Stimulated activated naive CD8-positive, alpha-beta T cell treated with anti-CD3 and anti-CD28 coated beads, Interleukin-15, amount 100 ng/mL, for 72 hours (primary cell): Measurements from ENCODE around the gene PI4K2A.
"Not testable (repeated sequence)": the region's sequence is repeated elsewhere in the genome, so short reads cannot be mapped to it uniquely, and the experiment has no call there.

ENCODE experiments used
- ATAC-seq: fragments of 150-1000 bp; cut with Tn5 transposase; 2 replicates; pipeline ENCODE4 v1.10.0; 2021; ENCODE audit warnings: mild to moderate bottlenecking, moderate library complexity
- DNase-seq, 2 donors: peaks; one replicate each; pipeline ENCODE4 v3.0.0; 2021 to 2022
- H3K27ac Mint-ChIP-seq, 2 donors: one replicate each; pipeline ENCODE4 v1.8.0; 2022; ENCODE audit warnings: mild to moderate bottlenecking in 2 of 2, mixed read lengths in 2 of 2, moderate library complexity in 2 of 2
- H3K27me3 Mint-ChIP-seq: one replicate; pipeline ENCODE4 v1.8.0; 2022; ENCODE audit warnings: mixed read lengths
- H3K4me1 Mint-ChIP-seq: one replicate; pipeline ENCODE4 v1.8.0; 2022; ENCODE audit warnings: mild to moderate bottlenecking, mixed read lengths
- H3K4me3 Mint-ChIP-seq, 2 donors: one replicate each; pipeline ENCODE4 v1.8.0; 2022; ENCODE audit warnings: mild to moderate bottlenecking in 2 of 2, mixed read lengths in 2 of 2, moderate library complexity in 1 of 2
- H3K9me3 Mint-ChIP-seq, 2 donors: one replicate each; pipeline ENCODE4 v1.8.0; 2022; ENCODE audit warnings: mixed read lengths in 2 of 2

Gene PI4K2A

DNA sequence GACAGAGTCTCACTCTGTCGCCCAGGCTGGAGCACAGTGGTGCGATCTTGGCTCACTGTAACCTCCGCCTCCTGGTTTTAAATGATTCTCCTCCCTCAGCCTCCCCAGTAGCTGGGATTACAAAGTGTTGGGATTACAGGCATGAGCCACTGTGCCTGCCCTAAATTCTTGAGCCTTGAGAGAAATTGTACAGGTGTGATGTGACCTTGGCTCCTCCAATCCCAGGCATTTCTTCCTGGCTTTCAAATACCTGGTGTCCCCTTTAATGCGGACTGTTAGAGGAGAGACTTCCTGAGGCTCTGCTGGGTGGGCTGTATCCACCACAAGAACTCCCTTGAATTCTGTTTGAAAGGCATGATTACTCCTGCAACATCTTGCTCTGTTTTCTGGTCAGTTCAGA is 22.2 kb upstream of the PI4K2A start:
- no peaks in the 10 kb centered on the region for H3K4me1 Mint-ChIP-seq
- H3K4me3 Mint-ChIP-seq: no peak overlapping the region
- no peak for ATAC-seq
- peak overlapping the region in 1 of 2 donors; percentile 67 for H3K27ac Mint-ChIP-seq
- no peaks in the 10 kb centered on the region for H3K9me3 Mint-ChIP-seq
- no peaks in the 10 kb centered on the region for H3K27me3 Mint-ChIP-seq
- no peak for DNase-seq

DNA sequence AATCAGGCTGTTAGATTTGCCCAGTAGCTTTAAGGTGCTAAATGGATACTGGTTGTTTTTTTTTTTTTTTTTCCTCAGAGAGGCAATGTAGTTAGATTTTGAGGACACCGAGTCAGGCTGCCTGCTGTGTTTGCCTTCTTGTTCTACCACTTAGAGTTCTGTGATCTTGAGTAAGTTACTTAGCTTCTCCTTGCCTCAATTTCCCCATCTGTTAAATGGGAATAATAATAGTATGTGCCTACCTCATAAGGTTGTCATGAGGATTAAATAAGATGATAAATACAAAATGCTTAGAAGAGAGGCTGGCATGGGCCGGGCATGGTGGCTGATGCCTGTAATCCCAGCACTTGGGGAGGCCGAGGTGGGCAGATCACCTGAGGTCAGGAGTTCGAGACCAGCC is 21.7 kb upstream of the PI4K2A start:
- Mint-ChIP-seq H3K9me3 (no peaks in the 10 kb centered on the region), H3K27ac (peak overlapping the region in 1 of 2 donors; percentile 67), H3K27me3 (no peaks in the 10 kb centered on the region), H3K4me3 (no peak overlapping the region), H3K4me1 (no peaks in the 10 kb centered on the region)
- no peak for DNase-seq
- no peak for ATAC-seq

DNA sequence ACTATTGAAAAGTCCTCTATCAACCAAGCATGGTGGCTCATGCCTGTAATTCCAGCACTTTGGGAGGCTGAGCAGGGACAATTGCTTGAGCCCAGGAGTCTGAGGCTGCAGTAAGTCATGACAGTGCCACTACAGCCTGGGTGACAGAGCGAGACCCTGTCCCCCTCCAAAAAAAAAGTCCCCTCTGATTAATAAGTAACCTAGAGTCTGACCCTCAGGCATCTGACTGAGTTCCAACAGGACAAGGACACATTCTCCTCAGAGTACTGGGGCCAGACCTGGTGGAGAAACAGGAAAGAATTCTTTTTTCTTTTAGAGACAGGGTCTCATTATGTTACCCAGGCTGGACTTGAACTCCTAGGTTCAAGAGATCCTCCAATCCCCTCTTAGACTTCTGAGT is 17.2 kb upstream of the PI4K2A start:
- Mint-ChIP-seq H3K27ac (no peak overlapping the region), H3K4me3 (no peak overlapping the region), H3K27me3 (no peaks in the 10 kb centered on the region), H3K9me3 (no peaks in the 10 kb centered on the region), H3K4me1 (no peaks in the 10 kb centered on the region)
- DNase-seq: no peak
- ATAC-seq: no peak

DNA sequence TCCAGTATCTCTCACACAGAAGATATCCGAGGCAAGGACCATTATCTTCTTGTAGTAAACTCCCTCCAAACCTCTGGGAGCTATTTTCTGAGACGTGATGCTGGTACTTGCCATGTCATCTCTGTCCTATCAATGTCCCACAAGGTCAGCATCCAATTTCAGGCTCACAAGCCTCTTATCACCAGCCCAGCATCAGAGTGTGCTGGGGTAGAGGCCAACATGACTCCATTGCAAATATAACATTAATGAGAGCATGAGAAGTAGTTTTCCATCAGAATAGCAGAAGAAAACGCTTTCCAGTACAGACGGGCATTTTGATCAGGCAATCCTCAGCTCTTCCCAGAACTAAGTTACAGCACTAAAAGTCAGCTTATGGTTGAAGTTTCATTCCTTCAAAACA is 12.7 kb upstream of the PI4K2A start:
- ATAC-seq (no peak), DNase-seq (no peak)
- Mint-ChIP-seq H3K9me3 (no peaks in the 10 kb centered on the region), H3K4me3 (no peak overlapping the region), H3K27me3 (no peaks in the 10 kb centered on the region), H3K27ac (no peak overlapping the region), H3K4me1 (peaks cover 10% of the 10 kb centered on the region)

DNA sequence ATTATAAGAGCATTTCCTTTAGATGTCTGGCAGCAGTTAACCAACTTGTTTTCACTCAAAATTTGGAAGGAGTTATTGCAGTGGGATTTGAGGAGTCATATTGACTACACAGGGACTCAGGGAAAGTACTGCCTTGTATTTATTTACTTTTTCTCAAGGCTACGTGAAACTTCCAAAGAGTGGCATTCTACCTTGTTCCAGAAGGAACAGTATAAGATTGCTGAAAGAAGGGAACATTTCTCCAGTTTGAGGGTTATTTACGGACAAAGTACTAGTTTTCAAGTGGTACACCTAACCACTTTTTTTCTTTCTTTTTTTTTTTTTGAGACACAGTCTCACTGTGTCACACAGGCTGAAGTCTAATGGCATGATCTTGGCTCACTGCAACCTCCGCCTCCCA is 12.2 kb upstream of the PI4K2A start:
- ATAC-seq (no peak), DNase-seq (no peak)
- H3K9me3 Mint-ChIP-seq: no peaks in the 10 kb centered on the region
- H3K4me3 Mint-ChIP-seq: no peak overlapping the region
- peaks cover 15% of the 10 kb centered on the region for H3K4me1 Mint-ChIP-seq
- H3K27me3 Mint-ChIP-seq: no peaks in the 10 kb centered on the region
- no peak overlapping the region for H3K27ac Mint-ChIP-seq

DNA sequence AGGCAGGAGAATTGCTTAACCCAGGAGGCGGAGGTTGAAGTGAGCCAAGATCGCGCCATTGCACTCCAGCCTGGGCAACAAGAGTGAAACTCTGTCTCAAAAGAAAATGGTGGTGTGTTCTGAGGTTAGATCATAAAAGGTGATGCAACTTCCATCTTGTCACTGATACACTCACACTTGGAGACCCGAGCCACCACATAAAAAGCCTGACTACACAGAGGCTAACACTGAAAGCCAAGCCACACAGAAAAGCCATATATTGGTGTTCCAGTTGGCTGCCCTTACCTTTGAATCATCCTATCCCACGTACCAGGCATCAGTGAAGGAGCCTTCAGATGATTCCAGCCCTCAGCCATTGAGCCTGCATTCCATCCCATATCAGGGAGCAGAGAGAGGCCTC is 11.2 kb upstream of the PI4K2A start:
- Mint-ChIP-seq H3K4me1 (peaks cover 25% of the 10 kb centered on the region), H3K27me3 (no peaks in the 10 kb centered on the region), H3K4me3 (no peak overlapping the region), H3K27ac (no peak overlapping the region), H3K9me3 (no peaks in the 10 kb centered on the region)
- ATAC-seq (no peak), DNase-seq (no peak)

DNA sequence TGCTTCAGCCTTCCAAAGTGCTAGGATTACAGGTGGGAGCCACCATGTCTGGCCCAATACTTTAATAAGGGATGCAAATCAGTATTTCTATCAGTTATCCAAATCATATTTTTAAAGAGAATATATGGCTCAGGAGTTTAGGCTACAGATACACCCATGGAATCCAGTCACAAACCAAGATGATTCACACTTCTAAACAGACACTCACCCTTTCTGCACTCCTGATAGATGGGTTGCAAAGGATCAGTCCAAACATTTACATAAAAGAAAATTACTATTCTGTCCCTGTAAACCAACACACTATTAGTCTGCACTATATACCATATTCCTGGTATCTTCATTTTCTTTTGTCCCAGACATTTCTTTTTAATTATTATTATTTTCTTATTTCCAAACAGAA is 9.4 kb upstream of the PI4K2A start:
- no peak for ATAC-seq
- peaks cover 25% of the 10 kb centered on the region for H3K4me1 Mint-ChIP-seq
- H3K4me3 Mint-ChIP-seq: no peak overlapping the region
- no peak for DNase-seq
- H3K9me3 Mint-ChIP-seq: no peaks in the 10 kb centered on the region
- H3K27me3 Mint-ChIP-seq: no peaks in the 10 kb centered on the region
- H3K27ac Mint-ChIP-seq: no peak overlapping the region

DNA sequence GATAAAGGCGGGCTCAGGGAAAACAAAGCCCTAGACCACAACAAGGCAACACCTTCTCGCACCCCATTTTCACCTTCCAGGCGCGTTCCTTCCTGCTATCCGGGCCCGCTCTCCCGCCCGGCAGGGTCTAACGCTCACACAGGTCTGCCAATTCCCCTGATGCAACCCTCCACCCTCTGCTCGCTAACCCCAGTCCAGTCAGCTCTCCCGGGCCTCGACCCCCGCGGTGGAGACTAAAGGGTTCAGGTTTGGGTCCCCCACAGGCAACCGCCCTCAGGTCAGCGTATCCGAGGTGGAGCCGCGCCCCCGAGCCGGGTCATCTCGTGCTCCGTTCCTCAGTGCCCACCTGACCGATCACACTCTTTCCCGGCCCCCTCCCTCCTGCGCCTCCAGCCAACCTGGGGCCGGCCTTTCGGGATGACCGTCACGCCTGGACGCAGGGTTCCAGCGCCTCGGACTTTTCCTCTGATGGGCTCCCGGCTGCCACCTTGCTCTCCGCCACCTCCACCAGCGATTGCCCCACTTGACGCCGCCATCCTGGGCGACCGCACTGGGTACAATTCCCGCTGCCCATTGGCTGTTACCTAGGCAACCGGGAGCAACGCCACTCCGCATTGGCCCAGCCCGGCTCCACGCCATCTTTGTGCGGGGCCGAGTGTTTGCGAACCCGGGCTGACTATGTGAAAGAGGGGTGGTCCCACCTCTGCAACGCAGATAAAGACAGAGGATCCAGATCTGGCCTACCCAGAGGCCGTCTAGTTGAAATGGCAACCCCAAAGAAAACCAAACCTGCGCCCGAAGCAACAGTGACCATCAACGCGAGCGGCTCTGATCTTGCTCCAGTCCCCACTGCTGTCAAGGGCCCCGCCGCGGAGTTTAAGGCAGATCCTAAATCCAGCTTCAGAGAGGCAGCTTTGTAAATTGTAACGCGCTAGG is 7.3 kb upstream of the PI4K2A start, which contains the start of gene MORN4:
Gene MORN4, minus strand, starts transcription at position 552 of the 936 bp plus-strand sequence. CDS start 13,847 bp downstream, outside the sequence.
- Mint-ChIP-seq H3K9me3 (no peaks in the 10 kb centered on the region), H3K27ac (peak within 1 kb of the TSS; percentile 95 to 99), H3K27me3 (no peaks in the 10 kb centered on the region), H3K4me1 (peaks cover 25% of the 10 kb centered on the region), H3K4me3 (peak within 1 kb of the TSS; percentile 96 to 99)
- ATAC-seq (peak; percentile 99), DNase-seq (peak; percentile 90 to 92)

DNA sequence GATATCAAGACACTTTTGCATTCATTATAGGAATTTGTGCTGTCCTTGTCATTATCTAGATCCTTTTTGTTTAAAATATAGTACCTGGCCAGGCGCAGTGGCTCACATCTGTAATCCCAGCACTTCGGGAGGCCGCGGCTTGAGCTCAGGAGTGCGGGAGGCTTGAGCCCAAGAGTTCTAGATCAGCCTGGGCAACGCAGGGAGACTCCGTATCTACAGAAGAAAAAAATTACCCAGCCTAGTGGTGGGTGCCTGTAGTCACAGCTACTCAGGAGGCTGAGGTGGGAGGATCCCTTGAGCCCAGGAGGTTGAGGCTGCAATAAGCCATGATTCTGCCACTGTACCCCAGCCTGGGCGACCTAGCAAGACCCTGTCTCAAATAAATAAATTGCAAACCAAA is 6.5 kb upstream of the PI4K2A start:
- peak; percentile 38 to 57 for DNase-seq
- Mint-ChIP-seq H3K27ac (peak overlapping the region; percentile 95 to 99), H3K4me3 (peak overlapping the region; percentile 96 to 99), H3K9me3 (no peaks in the 10 kb centered on the region), H3K27me3 (no peaks in the 10 kb centered on the region), H3K4me1 (peaks cover 25% of the 10 kb centered on the region)
- ATAC-seq: peak; percentile 76

DNA sequence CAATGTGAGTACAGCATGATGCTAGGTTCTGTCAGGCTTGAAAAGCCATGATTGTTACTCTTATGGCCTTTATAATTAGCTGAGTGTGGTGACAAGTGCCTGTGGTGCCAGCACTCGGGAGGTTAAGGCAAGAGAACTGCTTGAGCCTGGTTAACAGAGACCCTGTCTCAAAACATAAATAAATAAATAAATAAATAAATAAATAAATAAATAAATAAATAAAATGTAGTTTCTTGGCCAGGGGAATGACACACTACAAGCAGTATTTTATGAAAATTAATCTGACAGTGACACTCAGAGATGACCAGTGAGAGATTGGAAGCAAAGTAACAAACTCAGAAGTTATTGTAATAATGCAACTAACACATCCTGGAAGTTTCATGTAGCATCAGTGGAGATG is 4.9 kb upstream of the PI4K2A start:
- no peak overlapping the region for H3K4me3 Mint-ChIP-seq
- no peak overlapping the region for H3K27ac Mint-ChIP-seq

DNA sequence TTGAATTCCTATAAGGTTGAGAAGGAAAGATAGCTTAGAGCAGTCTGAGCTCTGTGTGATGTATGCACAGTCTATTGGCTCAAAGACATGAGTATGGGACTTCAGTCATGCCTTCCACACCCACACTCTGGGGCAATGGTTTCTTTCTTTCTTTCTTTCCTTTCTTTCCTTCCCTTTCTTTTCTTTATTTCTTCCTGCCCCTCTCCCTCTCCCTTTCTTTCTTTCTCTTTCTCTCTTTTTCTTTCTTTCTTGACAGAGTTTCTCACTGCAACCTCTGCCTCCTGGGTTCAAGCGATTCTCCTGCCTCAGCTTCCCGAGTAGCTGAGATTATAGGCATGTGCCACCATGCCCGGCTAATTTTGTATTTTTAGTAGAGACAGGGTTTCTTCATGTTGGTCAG is 1.4 kb upstream of the PI4K2A start:
- H3K4me1 Mint-ChIP-seq: peaks cover 30% of the 10 kb centered on the region
- not testable (repeated sequence) for H3K9me3 Mint-ChIP-seq, H3K4me3 Mint-ChIP-seq, H3K27ac Mint-ChIP-seq, ATAC-seq, DNase-seq, H3K27me3 Mint-ChIP-seq

More for the DNA sequence above, 4.9 kb upstream of the PI4K2A start:
- H3K27me3 Mint-ChIP-seq: no peaks in the 10 kb centered on the region
- peaks cover 26% of the 10 kb centered on the region for H3K4me1 Mint-ChIP-seq
- DNase-seq: no peak
- ATAC-seq: no peak
- no peaks in the 10 kb centered on the region for H3K9me3 Mint-ChIP-seq

DNA sequence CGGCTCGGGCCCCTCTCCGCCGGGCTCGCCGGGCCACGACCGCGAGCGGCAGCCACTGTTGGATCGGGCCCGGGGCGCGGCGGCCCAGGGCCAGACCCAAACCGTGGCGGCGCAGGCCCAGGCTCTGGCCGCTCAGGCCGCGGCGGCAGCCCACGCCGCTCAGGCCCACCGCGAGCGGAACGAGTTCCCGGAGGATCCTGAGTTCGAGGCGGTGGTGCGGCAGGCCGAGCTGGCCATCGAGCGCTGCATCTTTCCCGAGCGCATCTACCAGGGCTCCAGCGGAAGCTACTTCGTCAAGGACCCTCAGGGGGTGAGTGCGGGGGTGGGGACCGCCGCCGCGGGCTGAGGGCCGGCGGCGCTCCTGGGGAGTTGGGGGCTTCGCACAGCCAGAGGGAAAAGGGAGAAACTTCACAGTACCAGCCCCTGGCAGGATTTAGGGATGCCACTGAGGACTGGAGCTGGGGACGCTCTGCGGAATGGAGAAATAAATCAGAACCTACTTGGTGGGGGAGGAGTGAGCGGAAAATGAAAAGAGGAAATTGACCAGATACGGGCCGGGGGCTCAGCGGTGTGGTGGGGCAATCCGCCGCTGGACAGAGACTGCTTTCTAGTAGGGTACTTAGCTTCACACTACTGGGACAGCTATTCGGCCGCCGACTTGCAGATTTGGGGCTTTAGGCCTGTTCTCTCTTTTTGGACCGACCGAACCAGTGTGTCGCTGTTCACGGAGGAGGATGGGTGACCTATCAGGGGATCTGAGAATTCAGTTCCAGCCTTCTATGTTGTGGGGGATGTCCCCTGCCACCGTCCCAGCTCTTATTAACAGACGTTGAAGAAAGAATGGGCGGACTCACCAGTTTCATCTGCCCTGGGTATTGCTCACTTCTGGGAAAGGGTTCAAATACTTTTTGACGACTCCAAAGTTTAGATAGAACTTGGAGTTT is 669 bp downstream of the PI4K2A start:
- peak; percentile 45 for ATAC-seq
- H3K4me1 Mint-ChIP-seq: peaks cover 29% of the 10 kb centered on the region
- H3K27ac Mint-ChIP-seq: peak overlapping the region; percentile 95
- peak overlapping the region; percentile 94 to 99 for H3K4me3 Mint-ChIP-seq
- DNase-seq: peak in 1 of 2 donors; percentile 36
- no peaks in the 10 kb centered on the region for H3K27me3 Mint-ChIP-seq
- no peaks in the 10 kb centered on the region for H3K9me3 Mint-ChIP-seq

DNA sequence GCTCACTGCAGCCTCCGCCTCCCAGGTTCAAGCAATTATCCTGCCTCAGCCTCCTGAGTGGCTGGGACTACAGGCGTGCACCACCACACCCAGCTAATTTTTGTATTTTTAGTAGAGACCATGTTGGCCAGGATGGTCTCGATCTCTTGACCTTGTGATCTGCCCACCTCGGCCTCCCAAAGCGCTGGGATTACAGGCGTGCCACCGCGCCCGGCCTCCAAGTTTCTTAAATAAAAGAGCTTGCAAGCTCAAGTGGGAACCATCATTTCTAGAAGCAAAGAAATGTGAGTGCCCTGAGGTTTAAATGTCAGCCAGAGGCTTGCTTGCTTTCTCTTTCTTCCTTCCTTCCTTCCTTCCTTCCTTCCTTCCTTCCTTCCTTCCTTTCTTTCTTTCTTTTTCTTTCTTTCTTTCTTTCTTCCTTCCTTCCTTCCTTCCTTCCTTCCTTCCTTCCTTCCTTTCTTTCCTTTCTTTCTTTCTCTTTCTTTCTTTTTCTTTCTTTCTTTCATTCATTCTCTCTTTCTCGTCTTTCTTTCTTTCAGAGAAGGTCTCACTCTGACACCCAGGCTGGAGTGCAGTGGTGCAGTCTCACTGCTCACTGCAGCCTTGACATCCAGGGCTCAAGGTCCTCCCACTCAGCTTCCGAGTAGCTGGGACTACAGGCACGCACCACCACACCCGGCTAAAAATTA is 2.1 kb downstream of the PI4K2A start:
- DNase-seq, ATAC-seq, H3K9me3 Mint-ChIP-seq, H3K27me3 Mint-ChIP-seq: not testable (repeated sequence)
- H3K27ac Mint-ChIP-seq: peak overlapping the region in 1 of 2 donors; percentile 8
- peaks cover 29% of the 10 kb centered on the region for H3K4me1 Mint-ChIP-seq
- H3K4me3 Mint-ChIP-seq: peak overlapping the region; percentile 46 to 55

DNA sequence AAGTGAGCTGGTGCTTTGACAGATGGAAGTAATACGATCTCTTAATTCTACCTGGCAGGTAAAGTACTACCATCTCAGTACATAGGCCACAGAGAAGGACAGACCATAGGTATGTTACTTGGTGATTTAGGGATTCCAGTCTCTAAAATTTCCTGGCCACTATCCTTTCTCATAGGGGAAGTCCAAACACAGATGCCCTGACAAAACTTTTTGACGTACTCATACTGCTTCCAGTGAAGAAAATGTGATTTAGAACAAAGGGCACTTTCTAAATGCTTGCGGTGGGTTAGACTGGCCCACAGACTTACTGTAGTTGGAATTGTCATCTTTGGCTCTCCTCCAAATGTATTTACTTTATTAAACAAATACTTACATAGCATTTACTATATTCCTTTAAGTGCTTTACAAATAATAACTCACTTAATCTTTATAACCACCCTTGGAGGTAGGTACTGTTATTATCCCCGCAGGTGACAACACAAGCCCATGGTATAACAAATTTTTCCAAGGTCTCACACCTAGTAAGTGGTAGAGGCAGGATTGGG is 3.0 kb downstream of the PI4K2A start:
- ATAC-seq (no peak), DNase-seq (no peak)
- H3K9me3 Mint-ChIP-seq: no peaks in the 10 kb centered on the region
- no peak overlapping the region for H3K4me3 Mint-ChIP-seq
- H3K27me3 Mint-ChIP-seq: no peaks in the 10 kb centered on the region
- H3K4me1 Mint-ChIP-seq: peaks cover 32% of the 10 kb centered on the region
- no peak overlapping the region for H3K27ac Mint-ChIP-seq

DNA sequence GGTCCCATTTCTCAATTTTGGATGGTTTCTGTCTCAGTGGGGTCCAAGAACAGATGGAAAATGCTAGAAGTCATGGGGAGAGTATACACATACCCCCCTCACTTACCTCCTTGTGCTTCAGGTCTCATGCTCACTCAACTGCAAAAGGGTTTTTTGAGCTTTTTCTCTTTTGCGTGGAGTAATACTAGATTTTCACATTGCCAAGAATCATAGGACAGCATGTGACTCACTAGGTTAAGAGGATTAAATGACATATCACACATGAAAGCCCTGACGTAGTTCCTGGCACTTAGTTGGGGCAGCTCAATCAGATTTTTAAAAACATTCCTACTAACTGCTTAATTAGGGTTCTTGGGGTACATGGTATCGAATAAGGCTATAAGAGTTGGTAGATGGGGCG is 4.5 kb downstream of the PI4K2A start:
- Mint-ChIP-seq H3K27ac (no peak overlapping the region), H3K27me3 (no peaks in the 10 kb centered on the region)
- no peak for ATAC-seq

More for the DNA sequence above, 4.5 kb downstream of the PI4K2A start:
- no peaks in the 10 kb centered on the region for H3K9me3 Mint-ChIP-seq
- peaks cover 39% of the 10 kb centered on the region for H3K4me1 Mint-ChIP-seq
- no peak overlapping the region for H3K4me3 Mint-ChIP-seq
- no peak for DNase-seq
